ENCODE results near the gene UQCRHL.

The UQCRHL gene

GRCh38 chr1:15796086-15796462 lies 11.4 kb downstream of the UQCRHL start:
- no peak for DNase-seq

GRCh38 chr1:15788624-15789301 lies 18.7 kb downstream of the UQCRHL start:
- no peak for DNase-seq

- no peak for DNase-seq
Observed at GRCh38 chr1:15786581-15786980, 20.9 kb downstream of the UQCRHL start.

- no peak for DNase-seq
Observed at GRCh38 chr1:15785683-15786082, 21.8 kb downstream of the UQCRHL start.

GRCh38 chr1:15777909-15778707 lies 29.3 kb downstream of the UQCRHL start:
- DNase-seq, result no peak

- DNase-seq, result no peak
Observed at GRCh38 chr1:15775706-15776105, 31.7 kb downstream of the UQCRHL start.

GRCh38 chr1:15771836-15772515 lies 35.5 kb downstream of the UQCRHL start:
- no peak for DNase-seq

- no peak for DNase-seq
Observed at GRCh38 chr1:15770313-15770962, 37.0 kb downstream of the UQCRHL start.

- DNase-seq, result no peak
Observed at GRCh38 chr1:15768388-15768787, 39.1 kb downstream of the UQCRHL start.

GRCh38 chr1:15767941-15768340 lies 39.5 kb downstream of the UQCRHL start:
- no peak for DNase-seq

GRCh38 chr1:15765495-15766194 lies 41.8 kb downstream of the UQCRHL start:
- no peak for DNase-seq

GRCh38 chr1:15764890-15765289 lies 42.6 kb downstream of the UQCRHL start:
- no peak for DNase-seq

- no peak for DNase-seq
Observed at GRCh38 chr1:15764269-15764764, 43.1 kb downstream of the UQCRHL start.

GRCh38 chr1:15762546-15762945 lies 44.9 kb downstream of the UQCRHL start:
- DNase-seq, result no peak

- no peak for DNase-seq
Observed at GRCh38 chr1:15761366-15762128, 45.9 kb downstream of the UQCRHL start.

GRCh38 chr1:15760520-15761211 lies 46.8 kb downstream of the UQCRHL start:
- DNase-seq, result no peak

GRCh38 chr1:15758953-15759661 lies 48.3 kb downstream of the UQCRHL start:
- DNase-seq, result no peak

- DNase-seq, result no peak
Observed at GRCh38 chr1:15758343-15758931, 49.0 kb downstream of the UQCRHL start, which contains the start of gene FBLIM1. Gene FBLIM1 (plus strand): TSS chr1:15758795. CDS start chr1:15764984, 6,189 bp downstream.

GRCh38 chr1:15757575-15758342 lies 49.7 kb downstream of the UQCRHL start:
- DNase-seq, result no peak
